COR-L47 (cell line): ENCODE data around the gene FAHD2B.
"Not testable (repeated sequence)": the region's sequence is repeated elsewhere in the genome, so short reads cannot be mapped to it uniquely, and the experiment has no call there.

Experiments used
- DNase-seq: peaks from one replicate; lab custom pipeline; 2025; lab: John Stamatoyannopoulos, UW

The FAHD2B gene, protein sequence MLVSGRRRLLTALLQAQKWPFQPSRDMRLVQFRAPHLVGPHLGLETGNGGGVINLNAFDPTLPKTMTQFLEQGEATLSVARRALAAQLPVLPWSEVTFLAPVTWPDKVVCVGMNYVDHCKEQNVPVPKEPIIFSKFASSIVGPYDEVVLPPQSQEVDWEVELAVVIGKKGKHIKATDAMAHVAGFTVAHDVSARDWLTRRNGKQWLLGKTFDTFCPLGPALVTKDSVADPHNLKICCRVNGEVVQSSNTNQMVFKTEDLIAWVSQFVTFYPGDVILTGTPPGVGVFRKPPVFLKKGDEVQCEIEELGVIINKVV

DNA sequence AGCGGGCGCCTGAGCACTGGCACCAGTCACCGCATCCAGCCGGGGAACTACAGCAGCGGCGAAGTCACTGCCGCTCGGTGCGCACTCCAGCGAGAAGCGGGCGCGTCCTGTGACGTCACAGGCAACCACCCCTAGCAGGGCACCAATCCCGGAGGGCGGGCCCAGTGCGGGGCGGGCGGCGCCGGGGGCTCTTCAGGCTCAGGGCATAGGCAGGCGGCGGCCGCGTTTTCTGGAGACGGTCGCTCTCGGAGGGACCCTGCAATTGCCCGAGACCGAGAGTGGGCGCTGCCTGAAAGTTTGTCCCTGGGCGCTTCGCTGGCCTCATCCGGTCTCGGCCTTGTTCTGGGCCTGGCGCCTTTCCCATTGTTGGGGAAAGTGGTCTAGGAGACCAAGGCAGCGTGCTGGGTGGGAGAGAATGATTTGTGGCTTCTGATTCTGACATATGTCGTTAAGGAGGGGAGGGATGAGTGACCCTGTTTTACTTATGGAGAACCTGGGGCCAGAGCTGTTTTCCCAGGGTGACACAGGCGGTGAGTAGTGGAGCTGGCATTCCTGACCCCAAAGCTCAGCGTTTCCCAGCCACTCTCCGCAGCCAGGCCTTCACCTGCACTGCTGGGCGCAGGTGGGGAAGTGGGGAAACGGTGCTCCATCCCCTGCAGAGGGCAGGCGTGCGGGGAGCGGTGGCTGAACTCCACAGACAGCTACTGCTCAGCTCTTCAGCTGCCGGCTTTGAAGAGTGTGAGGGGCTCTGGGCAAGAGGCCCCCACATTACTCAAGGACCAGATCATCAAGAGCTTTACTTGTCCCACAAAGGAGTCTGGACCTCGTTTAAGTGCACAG, at the start of gene FAHD2B:
Gene FAHD2B (minus strand): TSS at position 111 of the 840 bp plus-strand sequence. CDS start 3,176 bp downstream, outside the sequence.
- not testable (repeated sequence) for DNase-seq

DNA sequence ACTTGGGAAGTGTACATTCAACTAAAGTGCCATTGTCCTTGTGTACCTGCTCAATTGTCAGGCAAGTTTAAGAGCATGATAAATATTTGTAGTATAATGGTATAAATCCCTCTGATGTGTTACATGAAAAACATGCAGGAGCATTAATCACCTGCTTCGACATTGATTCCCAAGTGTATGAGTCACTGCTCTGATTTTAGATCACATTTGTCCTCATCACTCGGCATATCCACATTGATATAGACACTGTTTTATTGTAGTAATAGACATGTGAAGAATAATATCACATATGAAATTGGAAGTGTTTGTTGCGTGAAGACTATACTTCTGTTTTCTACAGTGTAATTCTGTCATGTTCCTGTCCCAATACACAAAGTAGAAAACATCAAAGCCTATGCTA, 49.3 kb upstream of the FAHD2B start:
- DNase-seq, result not testable (repeated sequence)

DNA sequence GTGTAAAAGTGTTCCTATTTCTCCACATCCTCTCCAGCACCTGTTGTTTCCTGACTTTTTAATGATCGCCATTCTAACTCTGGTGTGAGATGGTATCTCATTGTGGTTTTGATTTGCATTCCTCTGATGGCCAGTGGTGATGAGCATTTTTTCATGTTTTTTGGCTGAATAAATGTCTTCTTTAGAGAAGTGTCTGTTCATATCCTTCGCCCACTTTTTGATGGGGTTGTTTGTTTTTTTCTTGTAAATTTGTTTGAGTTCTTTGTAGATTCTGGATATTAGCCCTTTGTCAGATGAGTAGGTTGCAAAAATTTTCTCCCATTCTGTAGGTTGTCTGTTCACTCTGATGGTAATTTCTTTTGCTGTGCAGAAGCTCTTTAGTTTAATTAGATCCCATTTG, 34.4 kb upstream of the FAHD2B start:
- not testable (repeated sequence) for DNase-seq

DNA sequence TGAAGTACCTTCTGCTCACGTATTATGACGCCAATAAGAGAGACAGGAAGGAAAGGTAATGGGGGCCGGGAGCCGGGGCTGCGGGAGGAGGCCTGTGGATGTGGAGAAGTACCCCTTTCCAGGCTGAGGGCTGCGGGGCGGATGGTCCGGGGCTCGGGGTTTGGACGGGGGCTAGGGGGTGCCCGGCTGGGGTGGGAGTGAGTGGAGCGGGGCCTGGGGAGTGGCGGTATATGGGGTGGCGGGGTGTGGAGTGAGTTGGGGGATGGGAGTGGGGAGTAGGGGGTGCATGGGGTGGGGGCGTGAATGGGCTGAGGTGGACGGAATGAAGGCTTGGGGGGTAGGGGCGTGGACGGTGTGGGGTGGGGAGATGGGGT, 19.2 kb upstream of the FAHD2B start:
- not testable (repeated sequence) for DNase-seq

DNA sequence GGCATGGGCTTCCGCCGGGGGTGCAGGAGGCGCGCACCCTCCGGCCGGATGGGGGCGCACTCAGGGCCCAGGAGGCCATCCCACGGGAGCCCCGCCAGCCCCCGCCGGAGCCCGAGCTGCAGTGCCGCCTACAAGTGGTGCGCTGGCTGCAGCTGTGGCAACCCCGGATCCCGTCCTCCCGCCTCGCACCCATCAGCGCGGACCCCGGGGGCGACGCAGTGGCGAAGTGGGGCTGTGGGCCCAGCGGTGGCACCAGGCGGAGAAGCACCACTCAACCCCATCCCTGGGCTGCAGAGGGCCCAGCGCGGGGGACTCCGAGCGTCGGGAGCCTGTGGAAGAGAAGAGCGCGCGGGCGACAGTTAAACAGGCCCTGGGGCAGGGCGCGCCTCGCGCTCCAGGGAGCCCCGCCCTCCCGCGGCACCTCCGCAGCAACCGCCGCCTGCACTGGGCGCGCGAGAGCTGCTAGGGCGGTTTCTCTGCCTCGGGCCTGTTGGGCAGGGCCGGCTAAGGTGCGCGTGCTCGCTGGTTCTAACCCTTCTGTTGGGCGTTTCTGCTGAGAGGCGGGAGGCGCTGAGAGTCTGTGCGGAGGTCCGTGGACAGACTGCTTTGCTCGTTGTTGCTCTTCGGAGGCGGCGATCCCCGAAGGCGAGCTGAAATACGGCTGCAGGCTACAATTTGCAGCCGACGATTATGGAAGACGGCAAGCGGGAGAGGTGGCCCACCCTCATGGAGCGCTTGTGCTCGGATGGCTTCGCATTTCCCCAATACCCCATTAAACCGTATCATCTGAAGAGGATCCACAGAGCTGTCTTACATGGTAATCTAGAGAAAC, 18.6 kb upstream of the FAHD2B start, which contains the start of gene ANKRD36:
Gene ANKRD36 (plus strand): TSS at position 104 of the 832 bp plus-strand sequence. CDS start 587 bp downstream, at position 691.
- DNase-seq, result not testable (repeated sequence)

DNA sequence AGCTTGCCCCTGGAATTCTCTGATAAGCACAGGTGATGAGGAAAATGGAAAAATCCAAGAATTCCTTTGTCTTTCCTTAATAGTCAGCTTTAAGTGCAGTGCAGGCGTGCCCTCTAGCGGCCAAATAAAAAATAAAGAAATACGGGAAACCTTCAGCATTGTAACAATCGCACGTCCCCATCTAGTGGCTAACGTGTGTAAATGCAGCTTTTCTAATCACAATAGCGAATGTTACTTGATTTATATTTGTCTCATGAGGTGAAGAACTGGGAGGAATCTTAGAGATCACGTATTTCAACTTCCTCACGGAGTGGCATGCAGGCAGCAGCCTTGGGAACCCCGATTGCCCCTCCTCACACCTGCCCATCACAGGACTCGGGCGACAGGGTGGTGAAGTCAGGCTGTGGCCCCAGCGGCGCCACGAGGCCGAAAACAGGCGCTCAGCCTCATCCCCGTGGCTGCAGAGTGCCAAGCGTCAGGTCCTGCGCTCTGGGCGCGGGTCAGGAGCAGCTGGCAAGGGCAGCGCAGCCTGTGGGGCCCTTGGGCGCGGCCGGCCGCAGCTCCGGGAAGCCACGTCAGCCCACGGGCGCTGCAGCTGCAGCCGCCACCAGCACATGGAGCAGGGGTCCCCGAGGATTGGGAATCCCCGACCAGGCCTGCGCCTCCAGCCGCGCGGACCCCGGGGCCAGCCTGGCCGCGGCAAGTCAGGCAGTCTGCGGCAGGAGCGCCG, 17.8 kb upstream of the FAHD2B start:
- DNase-seq, result not testable (repeated sequence)

DNA sequence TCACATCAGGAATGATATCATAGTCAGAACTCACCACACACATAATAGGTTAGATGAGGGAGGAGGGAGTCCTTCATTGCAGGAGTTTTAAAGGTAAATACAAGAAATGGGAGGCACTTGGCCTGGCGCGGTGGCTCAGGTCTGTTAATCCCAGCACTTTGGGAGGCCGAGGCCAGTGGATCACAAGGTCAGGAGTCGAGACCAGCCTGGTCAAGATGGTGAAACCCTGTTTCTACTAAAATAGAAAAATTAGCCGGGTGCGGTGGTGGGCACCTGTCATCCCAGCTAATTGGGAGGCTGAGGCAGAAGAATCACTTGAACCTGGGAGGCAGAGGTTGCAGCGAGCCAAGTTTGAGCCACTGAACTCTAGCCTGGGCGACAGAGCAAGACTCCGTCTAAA, 16.6 kb upstream of the FAHD2B start:
- not testable (repeated sequence) for DNase-seq

DNA sequence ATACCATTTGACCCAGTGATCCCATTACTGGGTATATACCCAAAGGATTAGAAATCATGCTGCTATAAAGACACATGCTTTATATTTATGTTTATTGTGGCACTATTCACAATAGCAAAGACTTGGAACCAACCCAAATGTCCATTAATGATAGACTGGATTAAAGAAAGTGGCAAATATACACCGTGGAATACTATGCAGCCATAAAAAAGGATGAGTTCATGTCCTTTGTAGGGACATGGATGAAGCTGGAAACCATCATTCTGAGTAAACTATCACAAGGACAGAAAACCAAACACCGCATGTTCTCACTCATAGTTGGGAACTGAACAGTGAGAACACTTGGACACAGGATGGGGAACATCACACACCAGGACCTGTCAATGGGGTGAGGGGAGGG, 12.2 kb upstream of the FAHD2B start:
- DNase-seq, result not testable (repeated sequence)

DNA sequence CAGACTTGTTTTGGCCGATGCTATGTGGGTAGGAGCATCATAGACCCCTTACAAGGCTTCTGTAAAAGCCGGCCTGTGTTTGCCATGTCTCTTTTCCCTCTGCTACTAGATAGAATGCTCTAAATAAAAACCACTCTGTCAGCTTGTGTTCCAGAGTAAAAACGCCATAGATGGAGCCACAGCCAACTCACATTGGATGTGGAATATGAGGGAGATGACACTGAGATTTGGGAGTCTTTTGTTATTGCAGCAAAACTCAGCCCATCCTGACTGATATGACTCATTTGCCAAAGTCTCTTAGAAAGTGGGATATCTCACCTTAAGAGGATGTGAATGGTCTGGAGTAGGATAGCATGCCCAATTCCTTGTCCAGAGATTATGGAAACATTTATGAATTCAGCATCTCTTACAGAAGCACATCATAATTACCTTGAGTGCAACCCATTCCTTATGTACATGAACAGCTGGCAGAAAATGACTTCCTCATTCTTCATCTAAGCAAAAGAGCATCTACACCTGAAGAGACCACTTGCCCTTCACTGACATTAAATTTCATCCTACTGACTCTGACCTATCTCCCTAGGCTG, 4.2 kb upstream of the FAHD2B start:
- DNase-seq, result not testable (repeated sequence)

DNA sequence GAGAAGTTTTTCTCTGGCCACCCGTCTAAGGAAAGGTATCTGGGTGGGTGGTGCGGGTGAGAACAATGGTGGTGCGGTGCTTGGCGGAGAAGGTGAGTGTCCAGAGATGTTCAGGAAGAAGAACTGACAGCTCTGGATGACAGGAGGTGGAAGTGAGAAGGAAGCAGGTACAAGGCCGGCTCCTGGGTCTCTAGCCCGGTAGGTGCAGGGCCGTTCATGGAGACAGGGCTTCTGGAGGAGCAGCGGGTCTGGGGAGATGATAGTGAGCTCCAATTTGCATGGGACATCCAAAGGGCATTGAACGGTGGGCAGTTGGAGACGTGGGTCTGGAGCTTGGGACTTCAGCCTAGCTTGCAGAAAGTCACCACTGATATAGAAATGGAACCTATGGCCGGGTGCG, 979 bp upstream of the FAHD2B start:
- no peak for DNase-seq

DNA sequence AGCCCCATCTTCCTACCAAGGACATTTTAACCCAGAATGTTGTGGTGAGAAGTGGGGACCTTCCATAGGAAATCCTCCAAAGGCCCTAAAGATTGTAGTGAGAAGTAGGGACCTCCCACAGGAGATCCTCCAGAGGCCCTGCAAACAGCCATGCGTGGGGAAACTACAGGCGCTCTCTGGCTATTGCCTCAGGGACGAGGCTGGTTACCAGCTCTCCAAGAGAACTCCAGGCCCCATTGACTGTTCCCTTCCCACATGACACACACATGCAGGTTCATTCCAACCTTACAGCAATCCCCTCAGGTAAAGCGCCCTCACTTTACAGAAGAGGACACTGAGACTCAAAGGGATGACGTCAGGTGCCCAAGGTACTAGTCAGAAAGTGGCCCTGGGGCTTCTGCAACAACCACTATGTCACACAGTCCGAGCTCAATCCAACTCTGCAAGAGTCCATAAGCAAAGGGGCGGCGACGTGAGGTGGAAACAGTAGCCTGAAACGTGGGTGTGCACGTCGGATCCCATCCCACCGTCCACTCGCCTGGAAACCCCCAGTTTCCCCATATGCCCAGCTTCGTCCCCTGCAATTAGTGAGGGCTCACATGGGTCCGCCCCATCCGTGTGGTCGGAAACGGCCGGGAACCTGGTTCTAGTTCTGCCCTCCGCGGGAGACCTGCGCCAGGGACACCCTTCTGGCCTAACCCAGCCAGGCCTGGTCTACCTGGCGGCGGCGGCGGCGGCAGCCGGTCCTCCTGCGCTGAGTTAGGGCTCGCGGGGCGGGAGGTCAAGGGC, 505 bp downstream of the FAHD2B start:
- not testable (repeated sequence) for DNase-seq

DNA sequence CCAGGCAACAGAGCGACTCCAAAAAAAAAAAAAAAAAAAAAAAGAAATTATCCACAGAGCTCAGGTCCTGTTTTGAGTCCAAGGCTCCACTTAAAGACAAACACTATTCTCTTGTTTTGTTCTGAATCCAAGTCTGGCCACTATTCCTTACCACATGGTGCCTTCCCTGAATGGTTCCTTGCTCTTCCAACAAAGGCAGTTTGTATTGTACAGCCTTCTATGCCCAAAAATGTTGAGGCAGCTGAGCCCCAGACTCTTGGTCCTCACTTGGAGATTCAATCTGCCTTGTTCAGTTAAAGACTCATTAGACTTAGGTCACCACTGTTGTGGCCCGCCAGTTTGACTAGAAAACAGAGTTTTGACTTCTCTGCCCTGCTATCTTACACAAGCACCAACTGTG, 1.7 kb downstream of the FAHD2B start:
- DNase-seq, result not testable (repeated sequence)

DNA sequence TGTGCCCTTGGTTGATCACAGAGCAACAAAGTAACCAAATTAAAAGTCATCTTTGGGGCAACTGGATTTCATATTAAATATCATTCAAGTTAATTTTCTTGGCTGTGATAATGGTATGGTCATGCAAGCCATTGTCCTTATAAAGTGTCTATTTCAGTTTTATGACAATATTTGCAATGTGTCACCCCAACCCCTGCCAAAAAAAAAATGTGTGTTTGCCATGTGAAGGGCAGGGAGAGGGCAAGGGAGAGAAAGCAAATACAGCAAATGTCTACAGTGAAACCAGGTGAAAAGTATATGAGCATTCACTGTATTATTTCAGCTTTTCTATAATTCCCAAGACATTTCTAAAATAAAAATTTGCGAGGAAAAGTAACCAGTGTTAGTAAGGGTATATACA, 6.0 kb downstream of the FAHD2B start:
- DNase-seq, result not testable (repeated sequence)

DNA sequence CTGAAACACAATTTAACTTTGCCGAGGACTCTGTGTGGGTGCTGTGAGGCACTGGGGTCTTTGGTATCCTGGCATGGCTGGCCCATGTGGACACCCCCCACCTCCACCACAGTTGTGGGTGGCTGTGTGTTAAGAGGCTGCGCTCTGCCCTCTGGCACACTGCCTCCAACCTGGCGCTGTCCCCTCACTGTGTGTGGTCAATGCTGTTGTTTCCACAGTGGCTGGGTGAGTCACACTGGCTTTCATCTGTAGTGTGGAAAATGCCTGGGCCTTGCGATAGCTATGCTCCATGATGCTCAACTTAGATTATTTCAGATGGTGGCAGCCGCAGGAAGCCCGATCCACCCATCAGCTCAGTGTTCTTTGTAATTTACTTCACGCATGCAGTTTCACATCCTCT, 9.6 kb downstream of the FAHD2B start:
- not testable (repeated sequence) for DNase-seq

DNA sequence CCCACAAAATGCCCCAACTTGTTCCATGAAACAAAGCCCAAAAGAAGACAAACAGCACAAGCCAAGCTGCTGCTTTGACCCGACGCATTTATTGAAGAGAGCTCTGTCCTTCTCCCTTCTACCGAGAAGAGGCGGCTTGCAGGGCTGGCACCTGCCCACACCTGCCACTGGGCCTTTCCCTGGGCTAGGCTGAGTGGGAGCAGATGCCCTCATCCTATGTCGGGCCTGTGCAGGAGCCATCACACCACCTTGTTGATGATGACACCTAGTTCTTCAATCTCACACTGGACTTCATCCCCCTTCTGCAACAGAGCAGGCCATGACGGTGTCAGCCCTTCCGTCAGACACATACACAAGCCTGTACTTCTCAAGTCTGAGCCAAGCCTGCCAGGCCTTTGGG, 11.2 kb downstream of the FAHD2B start:
- DNase-seq, result not testable (repeated sequence)

DNA sequence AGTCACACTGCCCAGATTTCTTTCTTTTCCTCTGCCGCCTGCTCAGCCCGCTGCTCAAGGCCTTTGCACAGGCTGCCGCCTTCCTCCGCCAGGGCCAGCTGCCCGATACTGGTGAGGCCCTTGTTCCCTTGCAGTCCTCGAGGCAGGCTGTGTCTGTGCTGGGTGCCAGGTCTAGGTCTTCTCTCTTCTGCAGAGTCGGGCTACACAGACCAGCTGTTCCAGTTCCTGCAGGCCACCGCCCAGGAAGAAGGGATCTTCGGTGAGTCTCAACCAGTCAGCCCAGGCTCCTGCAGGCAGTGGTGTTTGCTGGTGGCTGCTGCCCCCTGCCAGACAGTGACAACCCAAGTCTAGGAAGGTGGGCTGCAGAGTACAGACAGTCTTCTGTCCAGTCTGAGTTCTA, 12.5 kb downstream of the FAHD2B start:
- not testable (repeated sequence) for DNase-seq

DNA sequence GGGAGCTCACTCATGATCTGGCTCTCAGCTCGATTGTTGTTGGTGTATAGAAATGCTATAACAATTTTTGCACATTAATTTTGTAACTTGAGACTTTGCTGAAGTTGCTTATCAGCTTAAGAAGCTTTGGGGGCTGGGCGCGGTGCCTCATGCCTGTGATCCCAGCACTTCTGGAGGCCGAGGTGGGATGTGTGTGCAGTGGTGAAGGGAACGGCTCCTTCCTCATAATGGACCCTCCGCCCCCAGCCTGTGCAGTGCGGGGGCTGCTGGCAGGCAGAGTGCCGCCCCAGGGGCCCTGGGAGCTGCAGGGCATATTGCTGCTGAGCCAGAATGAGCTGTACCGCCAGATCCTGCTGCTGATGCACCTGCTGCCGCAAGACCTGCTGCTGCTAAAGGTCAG, 13.8 kb downstream of the FAHD2B start:
- not testable (repeated sequence) for DNase-seq

DNA sequence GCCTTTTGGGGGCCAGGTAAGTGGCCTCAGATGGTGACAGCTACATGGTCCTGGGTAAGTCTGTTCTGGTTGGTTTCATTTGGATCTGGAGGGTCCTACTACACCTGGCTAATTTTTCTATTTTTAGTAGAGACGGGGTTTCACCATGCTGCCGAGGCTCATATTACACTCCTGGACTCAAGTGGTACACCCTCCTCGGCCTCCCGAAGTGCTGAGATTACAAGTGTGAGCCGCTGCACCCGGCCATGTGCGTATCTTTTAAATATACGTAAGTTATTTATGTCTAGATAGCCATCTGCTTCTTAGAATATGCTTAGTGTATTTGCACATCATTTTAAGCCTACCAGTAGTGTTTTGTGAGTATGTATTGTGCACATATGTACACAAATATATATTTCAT, 17.5 kb downstream of the FAHD2B start:
- DNase-seq, result not testable (repeated sequence)

DNA sequence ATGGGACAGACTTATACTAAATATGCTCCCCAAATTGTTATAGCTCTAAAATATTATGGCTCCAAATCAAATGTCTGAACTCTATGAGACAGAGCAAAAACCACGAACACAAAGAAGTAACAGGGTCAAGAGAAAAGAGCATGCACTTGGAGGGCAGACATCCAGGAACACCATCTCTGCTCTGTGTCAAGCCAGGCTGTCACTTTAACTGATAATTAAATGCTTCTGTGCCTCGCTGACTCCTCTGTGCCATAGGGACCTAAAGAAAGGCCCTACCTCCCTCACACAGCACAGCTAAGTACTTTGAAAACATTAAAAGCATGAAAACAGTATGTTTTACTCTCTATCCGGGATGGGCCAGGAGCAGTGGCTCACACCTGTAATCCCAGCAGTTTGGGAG, 23.8 kb downstream of the FAHD2B start:
- not testable (repeated sequence) for DNase-seq

DNA sequence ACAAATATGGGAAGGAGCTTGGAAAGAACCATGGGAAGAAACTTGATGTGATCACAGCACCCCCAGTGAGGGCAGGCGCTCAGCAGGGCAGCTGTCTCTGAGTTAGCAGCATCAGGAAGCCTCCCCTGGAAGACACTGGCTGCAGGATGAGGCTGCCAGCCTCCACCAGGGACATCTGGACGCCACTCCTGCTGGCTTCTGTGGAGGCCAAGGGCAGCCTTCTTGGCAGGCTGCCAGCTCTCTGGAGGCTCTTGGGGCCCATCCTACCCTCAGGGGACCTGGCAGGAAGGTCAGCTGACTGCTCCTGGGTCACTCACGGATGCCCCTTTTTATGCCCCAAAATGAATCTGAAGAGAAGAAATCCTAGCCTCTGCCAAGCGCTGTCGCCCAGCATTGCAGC, 26.0 kb downstream of the FAHD2B start:
- DNase-seq, result not testable (repeated sequence)
